ENCODE data around the gene RPL22L1.
A peak's percentile ranks its signal among the peaks of the same experiment; 100 is the strongest.

The RPL22L1 gene

GRCh38 chr3:170868577-170869238 lies 1.3 kb downstream of the RPL22L1 start:
- Mint-ChIP-seq H3K4me1 (peaks cover 17% of the 10 kb centered on the region), H3K36me3 (ENCODE audit: low read depth) (peaks cover 42% of the 10 kb centered on the region), H3K4me3 (peak overlapping the region; percentile 94 to 96 (median 96)), H3K9me3 (peaks cover under 1% of the 10 kb centered on the region), H3K27me3 (ENCODE audit: low read depth) (no peaks in the 10 kb centered on the region), H3K27ac (peak overlapping the region; percentile 98 to 100 (median 99))
- TF ChIP-seq CTCF (IDR thresholded peaks at IDR 0.05; ENCODE audit: unreplicated experiment in 3 of 3) = no peak

- H3K4me3 Mint-ChIP-seq = peak overlapping the region; percentile 36 to 58 (median 53)
- peaks cover 29% of the 10 kb centered on the region for H3K4me1 Mint-ChIP-seq
- H3K27me3 Mint-ChIP-seq (ENCODE audit: low read depth) = peaks cover 3% of the 10 kb centered on the region
- no peak for TF ChIP-seq CTCF (IDR thresholded peaks at IDR 0.05; ENCODE audit: unreplicated experiment in 3 of 3)
- no peaks in the 10 kb centered on the region for H3K9me3 Mint-ChIP-seq
- peak overlapping the region in 1 of 3 experiments; percentile 9 for H3K27ac Mint-ChIP-seq
- peaks cover 42% of the 10 kb centered on the region for H3K36me3 Mint-ChIP-seq (ENCODE audit: low read depth)
Observed at GRCh38 chr3:170867143-170867937, 2.7 kb downstream of the RPL22L1 start.

- Mint-ChIP-seq H3K36me3 (ENCODE audit: low read depth) (peaks cover 42% of the 10 kb centered on the region), H3K9me3 (no peaks in the 10 kb centered on the region), H3K4me1 (peaks cover 31% of the 10 kb centered on the region), H3K4me3 (no peak overlapping the region), H3K27ac (no peak overlapping the region), H3K27me3 (ENCODE audit: low read depth) (peaks cover 3% of the 10 kb centered on the region)
- TF ChIP-seq CTCF (IDR thresholded peaks at IDR 0.05; ENCODE audit: unreplicated experiment in 3 of 3) = no peak
Observed at GRCh38 chr3:170866499-170866898, 3.5 kb downstream of the RPL22L1 start.

GRCh38 chr3:170865209-170866094 lies 4.5 kb downstream of the RPL22L1 start:
- H3K36me3 Mint-ChIP-seq (ENCODE audit: low read depth) = peaks cover 42% of the 10 kb centered on the region
- H3K4me3 Mint-ChIP-seq = no peak overlapping the region
- H3K27ac Mint-ChIP-seq = no peak overlapping the region
- H3K4me1 Mint-ChIP-seq = peaks cover 35% of the 10 kb centered on the region
- H3K9me3 Mint-ChIP-seq = no peaks in the 10 kb centered on the region
- TF ChIP-seq CTCF (IDR thresholded peaks at IDR 0.05; ENCODE audit: unreplicated experiment in 3 of 3) = no peak
- H3K27me3 Mint-ChIP-seq (ENCODE audit: low read depth) = peaks cover 3% of the 10 kb centered on the region

- H3K4me3 Mint-ChIP-seq = no peak overlapping the region
- peaks cover 3% of the 10 kb centered on the region for H3K27me3 Mint-ChIP-seq (ENCODE audit: low read depth)
- peaks cover 30% of the 10 kb centered on the region for H3K4me1 Mint-ChIP-seq
- no peak for TF ChIP-seq CTCF (IDR thresholded peaks at IDR 0.05; ENCODE audit: unreplicated experiment in 3 of 3)
- no peaks in the 10 kb centered on the region for H3K9me3 Mint-ChIP-seq
- H3K36me3 Mint-ChIP-seq (ENCODE audit: low read depth) = peaks cover 38% of the 10 kb centered on the region
- H3K27ac Mint-ChIP-seq = no peak overlapping the region
Observed at GRCh38 chr3:170864525-170865208, 5.3 kb downstream of the RPL22L1 start.
